Mucosa of stomach (tissue), 1 donor: ENCODE measurements around the gene DCBLD2.

Experiments
- H3K27me3 ChIP-seq: one replicate; pipeline ENCODE4 v1.7.0; 2013; ENCODE audit warnings: mild to moderate bottlenecking, low read length; ENCODE audit not compliant: control insufficient read depth, insufficient read depth
- H3K36me3 ChIP-seq: one replicate; pipeline ENCODE4 v1.7.0; 2013; ENCODE audit warnings: low read length; ENCODE audit not compliant: control insufficient read depth, insufficient read depth
- H3K4me1 ChIP-seq: one replicate; pipeline ENCODE4 v1.7.0; 2013; ENCODE audit warnings: mild to moderate bottlenecking, low read length; ENCODE audit not compliant: control insufficient read depth, insufficient read depth
- H3K4me3 ChIP-seq: one replicate; pipeline ENCODE4 v1.7.0; 2013; ENCODE audit warnings: low read length
- H3K9ac ChIP-seq: one replicate; pipeline ENCODE4 v1.7.0; 2013; ENCODE audit warnings: mild to moderate bottlenecking, low read length, moderate library complexity
- H3K9me3 ChIP-seq: one replicate; pipeline ENCODE4 v1.7.0; 2013; ENCODE audit warnings: mild to moderate bottlenecking, low read length, moderate library complexity; ENCODE audit not compliant: control insufficient read depth
- donor health status: Pancreatic carcinoma.

The DCBLD2 gene

DNA sequence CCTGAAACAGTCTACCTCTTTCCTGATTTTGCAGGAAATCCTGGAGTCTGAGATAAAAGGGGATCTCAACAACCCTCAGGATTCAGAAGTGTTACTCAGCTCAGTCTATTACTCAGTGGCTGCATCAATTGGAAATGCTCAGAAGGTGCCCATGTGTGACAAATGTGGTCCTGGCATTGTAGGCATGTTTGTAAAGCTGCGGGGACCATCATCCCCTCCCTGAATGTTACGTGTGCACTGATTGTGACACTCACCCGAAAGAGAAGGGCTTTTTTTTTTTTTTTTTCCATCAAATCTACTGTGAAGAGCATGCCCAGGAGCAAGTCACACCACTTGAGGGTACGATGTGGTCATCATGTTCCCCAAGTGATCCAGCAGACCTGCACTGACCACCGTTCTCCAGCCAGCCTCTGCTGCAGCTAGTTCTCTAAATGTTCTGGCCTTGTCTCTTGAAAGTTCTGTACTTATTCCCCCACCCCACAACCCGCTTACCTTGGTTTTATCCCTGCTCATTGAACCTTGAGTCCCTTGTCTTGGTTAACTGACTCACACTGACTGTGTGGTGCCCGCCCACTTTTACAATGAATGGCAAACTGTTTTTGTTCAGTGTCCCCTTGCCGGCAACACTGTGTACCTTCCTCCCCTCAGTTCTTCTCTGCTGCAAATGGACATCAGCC, 118.5 kb downstream of the DCBLD2 start:
- no peaks in the 10 kb centered on the region for H3K36me3 ChIP-seq
- no peaks in the 10 kb centered on the region for H3K27me3 ChIP-seq
- no peaks in the 10 kb centered on the region for H3K9me3 ChIP-seq
- no peak overlapping the region for H3K9ac ChIP-seq
- H3K4me3 ChIP-seq, result no peak overlapping the region
- H3K4me1 ChIP-seq, result peaks cover 5% of the 10 kb centered on the region

DNA sequence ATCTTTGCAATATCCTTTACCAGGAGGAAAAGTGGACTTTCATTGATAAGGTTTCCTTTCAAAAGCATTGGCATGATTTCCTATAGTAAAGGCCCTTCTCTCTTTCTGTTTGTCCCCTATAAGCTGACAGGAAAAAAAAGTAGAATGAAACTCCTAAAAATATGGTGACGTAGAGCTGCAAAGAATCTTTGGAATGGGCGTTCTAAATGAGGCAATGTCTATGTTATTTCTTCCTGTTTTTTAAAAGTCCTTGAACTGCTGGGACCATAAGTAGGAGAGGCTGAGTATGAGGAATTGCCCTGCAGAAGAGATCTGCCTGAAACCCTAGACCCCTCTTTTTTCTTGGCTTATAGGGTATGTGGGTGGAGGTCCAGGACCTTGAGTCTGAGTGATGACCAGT, 121.2 kb downstream of the DCBLD2 start:
- no peak overlapping the region for H3K4me3 ChIP-seq
- H3K36me3 ChIP-seq, result no peaks in the 10 kb centered on the region
- no peak overlapping the region for H3K9ac ChIP-seq
- H3K27me3 ChIP-seq, result no peaks in the 10 kb centered on the region
- H3K4me1 ChIP-seq, result peaks cover 16% of the 10 kb centered on the region
- H3K9me3 ChIP-seq, result no peaks in the 10 kb centered on the region

DNA sequence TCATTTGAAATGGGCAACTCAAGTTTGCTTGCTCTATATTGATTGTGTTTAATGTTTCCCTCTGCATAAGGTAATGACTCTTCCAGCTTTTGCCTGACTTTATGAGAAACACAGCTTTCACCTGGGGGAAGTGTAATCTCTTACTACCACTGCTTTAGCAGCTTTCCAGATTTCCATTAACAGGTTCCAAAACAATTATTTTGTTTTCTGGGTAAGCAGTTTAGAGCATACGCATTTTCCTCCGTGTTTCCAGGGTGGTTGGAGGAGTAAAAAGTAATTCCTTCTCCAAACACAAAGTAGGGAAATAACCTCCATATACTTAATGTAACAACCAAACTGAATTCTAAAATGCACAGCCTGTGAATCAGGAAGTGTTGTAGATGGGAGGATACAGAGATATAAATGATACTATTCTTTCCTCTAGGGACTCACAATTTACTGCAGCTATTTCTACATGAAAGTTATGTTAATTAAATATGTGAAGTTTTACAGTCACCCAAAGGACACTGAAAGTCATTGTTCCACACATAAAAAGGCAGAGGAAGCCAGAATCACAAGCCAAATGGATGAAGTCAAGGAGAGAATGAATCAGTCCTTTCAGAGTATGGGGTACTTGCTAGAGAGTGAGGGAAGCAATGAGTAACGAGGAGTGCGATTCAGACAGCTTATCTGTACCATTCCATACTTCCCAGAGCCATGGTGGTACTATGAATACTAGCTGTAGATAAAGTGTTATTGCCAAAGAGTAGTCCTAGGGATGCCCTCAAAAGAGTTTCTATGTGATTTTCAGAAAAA, 121.8 kb downstream of the DCBLD2 start:
- no peaks in the 10 kb centered on the region for H3K9me3 ChIP-seq
- no peak overlapping the region for H3K9ac ChIP-seq
- H3K27me3 ChIP-seq, result no peaks in the 10 kb centered on the region
- H3K4me3 ChIP-seq, result no peak overlapping the region
- peaks cover 16% of the 10 kb centered on the region for H3K4me1 ChIP-seq
- H3K36me3 ChIP-seq, result no peaks in the 10 kb centered on the region

DNA sequence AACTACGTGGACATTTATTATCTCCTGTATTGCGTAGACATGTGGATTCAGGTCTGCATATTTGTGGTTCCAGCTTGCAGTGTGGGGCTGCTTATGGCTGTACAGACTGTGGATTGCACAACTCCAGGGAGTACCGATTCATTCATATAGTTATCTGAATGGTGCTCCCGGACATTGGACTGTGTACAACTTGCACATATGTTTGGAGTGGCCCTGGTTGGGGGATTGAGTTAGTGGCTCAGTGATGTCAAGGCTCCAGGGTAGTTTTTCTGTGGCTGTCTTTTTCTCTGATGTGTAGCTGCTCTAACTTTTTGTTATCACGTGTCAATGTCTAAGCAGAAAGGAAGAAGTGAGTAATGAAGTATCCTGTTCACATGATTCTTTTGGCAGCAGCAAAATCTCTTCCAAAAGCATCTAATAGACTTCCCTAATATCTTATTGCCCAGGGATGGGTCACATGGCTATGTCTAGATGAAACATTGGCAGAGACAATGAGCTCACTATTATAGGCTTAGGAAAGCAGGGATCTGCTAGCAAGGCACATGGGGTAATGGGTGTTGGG, 122.6 kb downstream of the DCBLD2 start:
- Histone ChIP-seq H3K27me3 (no peaks in the 10 kb centered on the region), H3K4me1 (peaks cover 16% of the 10 kb centered on the region), H3K9ac (no peak overlapping the region), H3K36me3 (no peaks in the 10 kb centered on the region), H3K9me3 (no peaks in the 10 kb centered on the region), H3K4me3 (no peak overlapping the region)

DNA sequence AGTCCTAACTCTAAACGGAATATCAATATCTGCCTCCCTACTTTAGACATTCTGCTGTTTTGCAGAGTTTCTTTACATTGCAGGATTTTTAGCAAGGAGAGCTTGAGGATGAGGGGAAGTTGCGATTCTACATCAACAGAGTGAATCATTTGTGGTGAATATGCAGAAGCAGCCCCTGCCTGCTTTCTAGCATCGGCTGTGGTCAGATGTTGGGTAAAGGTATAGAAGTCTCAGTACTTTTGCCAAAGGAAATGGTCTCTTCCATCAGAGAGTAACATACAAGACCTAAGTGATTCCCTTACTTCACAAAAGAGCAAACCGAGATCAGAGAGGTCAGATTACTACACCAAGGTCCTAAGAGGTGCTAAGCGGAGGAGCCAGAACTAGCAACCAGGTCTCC, 123.1 kb downstream of the DCBLD2 start:
- no peaks in the 10 kb centered on the region for H3K36me3 ChIP-seq
- no peaks in the 10 kb centered on the region for H3K27me3 ChIP-seq
- H3K9me3 ChIP-seq, result no peaks in the 10 kb centered on the region
- peaks cover 16% of the 10 kb centered on the region for H3K4me1 ChIP-seq
- no peak overlapping the region for H3K9ac ChIP-seq
- H3K4me3 ChIP-seq, result no peak overlapping the region

DNA sequence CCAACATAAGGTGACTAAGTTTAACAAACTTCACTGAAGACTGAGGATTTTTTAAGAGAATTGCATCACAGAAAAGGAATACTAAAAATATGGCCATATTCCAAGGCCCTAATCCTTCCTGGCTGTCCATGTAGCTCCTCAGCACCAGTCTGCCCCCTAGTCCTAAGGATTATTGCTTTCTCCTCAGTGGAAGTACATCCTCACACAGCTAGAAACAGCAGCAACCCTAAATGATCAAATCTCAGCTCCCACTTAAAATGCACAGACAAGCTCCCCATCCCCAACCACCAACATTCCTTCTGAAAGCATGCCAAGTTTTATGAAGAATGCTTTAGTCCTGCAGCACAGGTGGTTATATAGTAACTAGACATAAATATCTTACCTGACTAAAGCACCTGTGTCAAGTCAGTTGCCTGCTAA, 123.7 kb downstream of the DCBLD2 start:
- Histone ChIP-seq H3K4me1 (peaks cover 16% of the 10 kb centered on the region), H3K4me3 (no peak overlapping the region), H3K36me3 (no peaks in the 10 kb centered on the region), H3K9me3 (no peaks in the 10 kb centered on the region), H3K9ac (no peak overlapping the region), H3K27me3 (no peaks in the 10 kb centered on the region)

DNA sequence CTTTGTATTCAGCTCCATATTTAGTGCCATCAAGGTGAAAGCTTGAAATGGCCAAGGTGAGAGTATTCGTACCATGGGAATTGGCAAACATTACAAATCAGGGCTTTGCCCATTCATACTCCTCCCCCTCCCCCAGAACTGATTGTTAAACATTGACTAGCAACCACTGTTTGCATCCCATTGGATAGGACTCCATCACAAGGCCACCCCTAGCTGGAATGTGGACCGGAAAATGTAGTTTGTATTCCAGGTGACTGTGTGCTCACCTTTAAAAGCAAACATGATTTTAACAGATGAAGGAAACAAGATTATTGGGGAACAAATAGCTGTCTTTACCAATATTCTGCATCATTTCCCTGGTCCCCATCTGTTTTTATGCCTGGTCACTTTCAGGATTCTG, 124.2 kb downstream of the DCBLD2 start:
- no peaks in the 10 kb centered on the region for H3K36me3 ChIP-seq
- H3K27me3 ChIP-seq, result no peaks in the 10 kb centered on the region
- H3K4me1 ChIP-seq, result peaks cover 16% of the 10 kb centered on the region

DNA sequence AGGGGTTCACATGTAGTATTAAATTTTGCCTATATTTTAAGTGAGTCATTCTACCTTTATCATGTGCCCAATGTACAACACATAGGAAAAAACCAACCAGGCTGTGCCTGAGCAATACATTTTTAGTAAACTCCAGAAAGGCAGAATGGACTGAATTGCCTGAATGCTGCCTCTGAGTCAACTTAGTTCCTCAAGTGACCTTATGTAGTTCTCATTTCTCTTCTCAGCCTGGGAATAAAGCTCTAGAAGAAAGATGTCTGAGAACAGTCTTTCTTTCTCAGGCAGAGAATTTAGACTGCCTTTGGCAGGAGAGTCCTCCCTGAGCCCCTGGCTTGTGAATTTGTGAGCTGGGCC, 125.4 kb downstream of the DCBLD2 start:
- Histone ChIP-seq H3K36me3 (no peaks in the 10 kb centered on the region), H3K9ac (no peak overlapping the region), H3K9me3 (no peaks in the 10 kb centered on the region), H3K4me3 (no peak overlapping the region), H3K27me3 (no peaks in the 10 kb centered on the region), H3K4me1 (peaks cover 16% of the 10 kb centered on the region)

More for the DNA sequence above, 124.2 kb downstream of the DCBLD2 start:
- Histone ChIP-seq H3K9me3 (no peaks in the 10 kb centered on the region), H3K9ac (no peak overlapping the region), H3K4me3 (no peak overlapping the region)

DNA sequence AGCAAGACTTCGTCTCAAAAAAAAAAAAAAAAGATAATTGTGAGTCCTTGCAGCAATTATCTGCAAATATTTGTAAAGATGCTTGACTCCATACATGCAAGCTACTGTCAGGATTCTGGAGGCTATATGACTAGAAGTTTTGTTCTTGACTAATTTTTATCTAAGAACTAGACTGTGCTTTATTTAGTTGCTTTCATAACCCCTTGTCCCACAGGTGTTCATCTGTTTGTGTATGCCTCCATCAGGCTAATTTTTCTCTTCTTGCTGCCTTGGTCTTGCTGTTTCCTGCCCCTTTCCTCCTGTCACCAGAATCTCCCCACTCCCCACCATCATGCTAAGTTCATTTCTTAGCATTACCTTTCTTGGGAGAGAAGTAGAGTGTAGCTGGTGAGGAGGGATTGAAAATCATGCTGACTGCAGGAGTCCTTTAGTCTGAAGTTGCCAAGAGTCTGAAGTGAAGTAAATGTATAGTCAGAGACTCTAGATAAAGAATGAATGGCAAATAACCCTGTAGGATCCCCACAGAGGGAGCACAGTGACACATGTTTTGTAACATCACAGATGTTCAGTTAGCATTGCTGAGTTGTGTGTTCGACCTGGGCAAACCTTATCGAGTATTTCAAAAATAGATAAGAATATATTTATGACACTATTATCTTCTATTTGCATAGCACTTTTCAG, 125.9 kb downstream of the DCBLD2 start:
- no peak overlapping the region for H3K9ac ChIP-seq
- no peaks in the 10 kb centered on the region for H3K36me3 ChIP-seq
- H3K4me1 ChIP-seq, result peaks cover 20% of the 10 kb centered on the region
- no peaks in the 10 kb centered on the region for H3K27me3 ChIP-seq
- no peaks in the 10 kb centered on the region for H3K9me3 ChIP-seq
- no peak overlapping the region for H3K4me3 ChIP-seq

DNA sequence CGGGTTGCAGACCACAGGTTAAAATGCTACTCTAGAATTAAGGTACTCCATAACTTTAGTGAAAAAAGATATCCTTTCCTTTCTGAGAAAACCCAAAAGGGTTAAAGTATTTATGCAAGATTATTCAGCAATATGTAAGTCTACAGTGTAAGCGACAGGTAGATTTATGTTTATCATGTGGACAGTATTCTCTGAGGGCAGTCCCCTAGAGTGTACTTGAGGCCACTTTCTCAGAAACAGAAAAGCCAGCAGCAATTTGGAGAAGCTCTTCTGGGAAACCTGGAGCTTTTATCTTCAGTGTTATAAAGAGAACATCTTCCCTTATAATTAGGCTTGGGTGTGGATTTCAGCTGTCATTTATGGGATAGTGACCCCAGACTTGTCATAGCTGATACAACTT, 129.5 kb downstream of the DCBLD2 start:
- Histone ChIP-seq H3K9me3 (no peaks in the 10 kb centered on the region), H3K4me1 (peaks cover 11% of the 10 kb centered on the region), H3K27me3 (no peaks in the 10 kb centered on the region), H3K9ac (no peak overlapping the region), H3K4me3 (no peak overlapping the region), H3K36me3 (no peaks in the 10 kb centered on the region)

DNA sequence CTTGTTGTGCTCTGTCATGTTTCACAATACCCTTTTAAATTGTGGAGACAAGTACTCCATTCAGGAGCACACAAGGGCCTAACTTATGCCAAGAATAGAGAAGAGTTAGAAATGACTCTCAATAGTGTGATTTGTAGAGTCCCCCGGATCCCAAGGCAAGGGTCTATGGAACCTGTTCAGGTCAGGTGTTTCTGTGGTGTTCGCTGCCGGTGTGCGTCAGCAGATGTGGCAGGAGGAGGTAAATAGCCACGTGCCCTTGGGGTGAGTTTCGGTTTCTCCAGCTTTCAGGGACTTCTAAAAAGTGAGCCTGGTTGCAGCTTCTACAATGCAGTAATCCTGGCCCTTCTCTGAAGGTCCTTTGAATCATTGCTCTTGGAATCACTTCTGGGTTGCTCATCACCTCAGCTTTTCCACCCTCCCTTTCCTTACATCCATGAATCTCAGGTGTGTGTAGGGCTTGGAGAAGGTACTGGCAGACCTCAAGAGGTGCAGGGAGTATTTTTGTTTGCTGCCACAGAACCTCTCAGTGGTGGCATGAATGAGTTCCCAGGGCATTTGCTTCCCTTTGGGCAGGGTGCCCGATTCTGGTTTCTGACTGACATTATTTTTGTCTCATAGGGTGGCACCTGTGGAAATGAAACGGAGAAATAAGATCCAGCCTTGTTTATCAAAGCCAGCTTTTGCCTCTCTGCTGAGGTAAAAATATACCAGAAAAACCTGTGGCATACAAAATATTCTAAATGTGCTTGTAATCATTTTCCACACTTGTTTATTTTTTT, 131.0 kb downstream of the DCBLD2 start:
- Histone ChIP-seq H3K9me3 (no peaks in the 10 kb centered on the region), H3K4me1 (peaks cover 9% of the 10 kb centered on the region), H3K4me3 (no peak overlapping the region), H3K9ac (no peak overlapping the region), H3K27me3 (no peaks in the 10 kb centered on the region), H3K36me3 (no peaks in the 10 kb centered on the region)
